Stomach (tissue), 9 donors: ENCODE data around the gene RAX2. TPM values are rescaled to one million over a fixed set of nuclear protein-coding genes. Genes with fewer than 3 reads are reported as not detected.

Experiments used
- DNase-seq, 2 donors: peaks; one replicate each; pipeline versions ENCODE4 v3.0.0 to v3.0.0-alpha.2; 2013 to 2019
- H3K27ac ChIP-seq, 5 donors: fragments of 200-600 bp in 4 of 5; sonication (generic) in 4 of 5; one replicate each; pipeline ENCODE4 v1.5.1; 2013 to 2019; ENCODE audit warnings: mild to moderate bottlenecking in 1 of 5, moderate library complexity in 1 of 5
- H3K27me3 ChIP-seq, 3 donors: fragments of 200-600 bp; sonication (generic); one replicate each; pipeline ENCODE4 v1.5.1; 2017 to 2019; ENCODE audit warnings: mixed run types in 1 of 3
- H3K36me3 ChIP-seq, 4 donors: fragments of 200-600 bp; sonication (generic); 1 replicate in 3 of 4; 2 replicates in 1 of 4; pipeline ENCODE4 v1.5.1; 2016 to 2019
- H3K4me1 ChIP-seq, 4 donors: fragments of 200-600 bp; sonication (generic); one replicate each; pipeline ENCODE4 v1.5.1; 2016 to 2019
- H3K4me3 ChIP-seq, 4 donors: fragments of 200-600 bp; sonication (generic) in 3 of 4; one replicate each; pipeline ENCODE4 v1.5.1; 2016 to 2019; ENCODE audit warnings: mild to moderate bottlenecking in 1 of 4
- H3K9me3 ChIP-seq, 4 donors: fragments of 200-600 bp; sonication (generic); one replicate each; pipeline ENCODE4 v1.5.1; 2016 to 2019
- EP300 ChIP-seq: sonication (generic); formaldehyde crosslinking; IDR thresholded peaks from one replicate; pipeline ENCODE4 v1.6.1; 2017; ENCODE audit warnings: antibody characterized with exemption
- POLR2A ChIP-seq, 4 donors: fragments of 450-650 bp; IDR thresholded peaks; one replicate each; pipeline ENCODE4 v1.6.1; 2016; ENCODE audit warnings: antibody characterized with exemption in 4 of 4, control low read depth in 2 of 4, mild to moderate bottlenecking in 1 of 4, moderate library complexity in 1 of 4
- POLR2AphosphoS5 ChIP-seq, 3 donors: sonication (generic); formaldehyde crosslinking; IDR thresholded peaks; one replicate each; pipeline ENCODE4 v1.6.1; 2016; ENCODE audit warnings: antibody characterized with exemption in 3 of 3
- WGBS, 5 donors: extraction: QIAGEN DNeasy Blood & Tissue Kit in 3 of 5; methylation state at CpG; one replicate each; pipeline versions ENCODE4 v1.1.5 to v1.1.7; 2013 to 2018; 5-methylcytosine and 5-hydroxymethylcytosine counted together
- intact Hi-C: fragments of 100-400 bp; cut with DNase I; formaldehyde crosslinking; loops from one replicate; pipeline ENCODE4 v1.15.1; 2023; ENCODE audit warnings: low total_unique reads
- polyA plus RNA-seq, 3 donors: library from polyadenylated mRNA; stranded (reverse); fragments of 200-250 nt; gene quantifications; one replicate each; pipeline ENCODE4 v1.2.3, GENCODE V29; 2013
- total RNA-seq, 5 donors: library from RNA; depleted of rRNA; stranded (reverse); fragments of >200 nt; gene quantifications; one replicate each; pipeline versions ENCODE4 v1.1.0 to v1.2.3, GENCODE V29; 2014 to 2016
- TF ChIP-seq, protein P1 (sequence below), 7 experiments: fragments of 450-650 bp in 4 of 7; fragments of 200-600 bp in 3 of 7; sonication (generic) in 3 of 7; IDR thresholded peaks; one replicate each; pipeline ENCODE4 v1.5.1; 2016 to 2019; ENCODE audit warnings: antibody characterized with exemption in 7 of 7, control low read depth in 2 of 7, mild to moderate bottlenecking in 1 of 7
- donor health status: healthy with polysubstance abuse.
- donor health status: Bipolar disorder and iron deficiency.
- donor health status: healthy.

Gene RAX2
- total and polyA plus RNA-seq, 8 donors = not detected

DNA sequence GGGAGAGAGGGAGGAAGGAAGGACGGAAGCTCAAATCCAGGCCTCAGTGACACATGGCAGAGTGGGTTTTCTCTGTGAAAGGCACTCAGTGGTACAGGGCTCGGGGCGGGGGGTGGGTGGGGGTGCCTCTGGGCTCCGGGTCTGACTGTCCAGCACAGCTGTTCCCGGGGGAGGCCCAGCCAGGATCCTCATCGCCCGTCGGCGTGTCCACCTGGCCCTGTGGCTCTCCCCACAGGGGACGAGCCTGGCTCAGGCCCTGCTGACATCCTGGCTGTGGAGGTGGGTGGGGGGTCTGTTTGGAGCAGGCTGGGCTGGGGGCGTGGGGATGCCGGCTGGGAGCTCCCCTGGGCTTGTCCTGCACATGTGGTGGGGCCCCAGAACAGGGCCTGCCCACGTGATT is 32.4 kb upstream of the RAX2 start:
- no peak for TF ChIP-seq EP300
- TF ChIP-seq, protein P1, sequence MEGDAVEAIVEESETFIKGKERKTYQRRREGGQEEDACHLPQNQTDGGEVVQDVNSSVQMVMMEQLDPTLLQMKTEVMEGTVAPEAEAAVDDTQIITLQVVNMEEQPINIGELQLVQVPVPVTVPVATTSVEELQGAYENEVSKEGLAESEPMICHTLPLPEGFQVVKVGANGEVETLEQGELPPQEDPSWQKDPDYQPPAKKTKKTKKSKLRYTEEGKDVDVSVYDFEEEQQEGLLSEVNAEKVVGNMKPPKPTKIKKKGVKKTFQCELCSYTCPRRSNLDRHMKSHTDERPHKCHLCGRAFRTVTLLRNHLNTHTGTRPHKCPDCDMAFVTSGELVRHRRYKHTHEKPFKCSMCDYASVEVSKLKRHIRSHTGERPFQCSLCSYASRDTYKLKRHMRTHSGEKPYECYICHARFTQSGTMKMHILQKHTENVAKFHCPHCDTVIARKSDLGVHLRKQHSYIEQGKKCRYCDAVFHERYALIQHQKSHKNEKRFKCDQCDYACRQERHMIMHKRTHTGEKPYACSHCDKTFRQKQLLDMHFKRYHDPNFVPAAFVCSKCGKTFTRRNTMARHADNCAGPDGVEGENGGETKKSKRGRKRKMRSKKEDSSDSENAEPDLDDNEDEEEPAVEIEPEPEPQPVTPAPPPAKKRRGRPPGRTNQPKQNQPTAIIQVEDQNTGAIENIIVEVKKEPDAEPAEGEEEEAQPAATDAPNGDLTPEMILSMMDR (IDR thresholded peaks at IDR 0.05) = no peak
- no peak for TF ChIP-seq POLR2AphosphoS5 (IDR thresholded peaks at IDR 0.05)
- Histone ChIP-seq H3K27ac (no peak overlapping the region), H3K4me1 (peaks cover 7 to 13% (median 10%) of the 10 kb centered on the region in 4 donors), H3K4me3 (no peak overlapping the region), H3K27me3 (peaks cover 0 to 54% (median 40%) of the 10 kb centered on the region in 3 donors), H3K9me3 (no peaks in the 10 kb centered on the region), H3K36me3 (no peaks in the 10 kb centered on the region)
- DNase-seq = no peak
- 56 to 82% (median 78%) methylated on average over 3 to 13 of the region's 13 CpGs for whole genome bisulfite sequencing, 5 donors
- intact Hi-C loops = no loop called here

DNA sequence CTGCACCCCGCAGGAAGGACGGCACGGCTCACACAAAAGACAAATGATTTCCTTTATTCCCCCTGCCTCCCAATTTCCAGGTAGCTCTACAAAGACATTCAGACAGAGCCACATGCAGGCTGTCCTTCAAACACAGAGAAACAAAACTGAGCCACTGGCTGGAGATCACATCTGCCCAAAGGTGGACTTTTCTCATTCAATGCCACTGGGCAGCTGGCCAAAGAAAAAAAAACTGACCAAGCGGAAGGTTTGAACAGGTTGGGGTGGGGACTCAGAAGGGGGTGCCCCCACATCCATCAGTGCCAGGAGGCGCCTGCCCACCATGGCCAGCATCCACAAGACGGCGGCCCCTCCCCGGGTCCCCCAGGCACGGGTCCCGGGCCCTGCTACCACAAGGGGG is 32.0 kb upstream of the RAX2 start:
- no peaks in the 10 kb centered on the region for H3K9me3 ChIP-seq
- H3K36me3 ChIP-seq = no peaks in the 10 kb centered on the region
- intact Hi-C loops = no loop called here
- 44 to 74% (median 55%) methylated on average over 10 of the region's 10 CpGs for WGBS, 5 donors
- H3K4me1 ChIP-seq = peaks cover 7 to 13% (median 10%) of the 10 kb centered on the region in 4 donors
- peaks cover 0 to 58% (median 40%) of the 10 kb centered on the region in 3 donors for H3K27me3 ChIP-seq
- H3K4me3 ChIP-seq = no peak overlapping the region
- no peak for DNase-seq
- H3K27ac ChIP-seq = no peak overlapping the region
- no peak for TF ChIP-seq POLR2AphosphoS5 (IDR thresholded peaks at IDR 0.05)
- TF ChIP-seq EP300 = no peak
- TF ChIP-seq, protein P1 (IDR thresholded peaks at IDR 0.05) = no peak

DNA sequence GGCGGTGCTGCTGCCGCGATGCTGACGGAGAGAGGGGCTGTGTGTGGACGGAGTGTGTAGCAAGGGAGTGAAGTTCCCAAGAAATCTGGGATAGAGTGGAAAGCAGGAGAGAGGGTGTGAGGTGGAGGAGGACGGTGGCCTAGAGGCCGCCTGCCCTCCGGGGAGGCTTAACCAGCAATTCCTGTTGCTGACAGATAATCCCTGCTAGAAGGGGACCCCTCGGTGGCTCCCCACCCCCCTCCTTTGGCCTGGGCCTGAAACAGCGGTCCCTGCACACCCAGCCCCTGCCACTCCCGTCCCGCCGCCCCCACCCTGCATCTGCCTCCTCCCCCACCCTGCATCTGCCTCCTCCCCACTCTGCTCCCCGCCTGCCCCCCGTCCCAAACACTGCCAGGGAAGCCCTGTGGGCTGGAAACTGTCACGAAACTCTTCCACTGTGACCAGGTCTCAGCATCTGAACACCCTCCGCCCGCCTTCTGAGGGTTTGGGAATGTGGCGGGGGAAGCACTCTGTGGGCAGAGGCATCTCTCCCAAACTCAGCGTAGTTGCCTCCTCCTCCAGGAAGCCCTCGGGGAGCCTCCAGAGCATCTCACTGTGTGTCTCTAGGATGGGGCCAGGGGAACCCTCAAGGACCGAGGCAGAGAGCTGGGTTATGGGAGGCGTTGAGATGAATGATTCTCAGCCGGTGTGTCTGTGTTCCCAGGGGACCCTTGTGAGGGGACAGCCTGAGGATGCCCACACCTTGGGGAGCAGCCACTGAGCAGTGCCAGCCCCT is 31.3 kb upstream of the RAX2 start:
- H3K36me3 ChIP-seq = no peaks in the 10 kb centered on the region
- no peak overlapping the region for H3K4me3 ChIP-seq
- H3K9me3 ChIP-seq = no peaks in the 10 kb centered on the region
- H3K27ac ChIP-seq = no peak overlapping the region
- WGBS, 5 donors = 72 to 82% (median 79%) methylated on average over 14 to 24 of the region's 24 CpGs
- peaks cover 7 to 13% (median 10%) of the 10 kb centered on the region in 4 donors for H3K4me1 ChIP-seq
- no peak for DNase-seq
- TF ChIP-seq POLR2AphosphoS5 (IDR thresholded peaks at IDR 0.05) (no peak), POLR2A (IDR thresholded peaks at IDR 0.05) (no peak), EP300 (no peak)
- TF ChIP-seq, protein P1 (IDR thresholded peaks at IDR 0.05) = no peak
- peaks cover 0 to 65% (median 46%) of the 10 kb centered on the region in 3 donors for H3K27me3 ChIP-seq
- intact Hi-C loops = no loop called here

DNA sequence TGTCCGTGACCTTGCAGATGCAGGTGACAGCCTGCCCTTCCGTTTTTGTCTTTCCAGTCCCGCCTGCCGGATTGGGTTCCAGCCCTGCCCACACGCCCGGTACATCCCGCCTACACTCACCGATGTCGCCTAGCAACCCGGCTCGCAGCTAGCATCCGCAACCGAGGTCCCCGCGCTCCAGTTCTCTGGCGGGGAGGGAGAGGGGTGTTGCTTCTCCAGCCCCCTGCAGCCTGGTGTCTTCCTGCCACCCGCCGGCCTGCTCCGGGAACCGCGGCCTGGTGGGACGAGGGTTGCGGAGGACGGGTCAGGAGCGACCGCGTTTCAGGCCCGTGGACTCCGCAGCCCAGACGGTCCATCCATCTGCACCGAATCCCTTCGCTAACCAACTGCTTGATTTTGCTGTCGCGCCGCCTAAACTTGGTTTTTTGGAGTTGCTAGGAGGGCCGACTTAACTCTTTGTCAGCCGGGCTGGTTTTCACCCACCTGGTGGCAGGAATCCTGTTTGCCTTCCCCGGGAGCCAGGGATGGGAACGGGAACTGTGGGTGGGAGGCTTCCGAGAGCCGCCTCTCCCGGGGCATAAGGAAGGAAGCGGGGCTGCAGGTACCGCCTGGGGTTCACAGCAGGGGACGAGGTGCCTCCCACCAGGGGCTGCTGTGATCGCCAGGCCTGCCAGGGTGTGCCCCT is 29.5 kb upstream of the RAX2 start:
- intact Hi-C loops = no loop called here
- WGBS, 5 donors = 3 to 6% (median 5%) methylated on average over 36 to 46 of the region's 46 CpGs
- Histone ChIP-seq H3K4me3 (peak overlapping the region; percentile 12 to 25 (median 22)), H3K27ac (no peak overlapping the region), H3K9me3 (peaks cover 0 to 10% (median 7%) of the 10 kb centered on the region in 4 donors), H3K4me1 (peaks cover 7 to 13% (median 10%) of the 10 kb centered on the region in 4 donors), H3K27me3 (peaks cover 0 to 74% (median 47%) of the 10 kb centered on the region in 3 donors), H3K36me3 (no peaks in the 10 kb centered on the region)
- DNase-seq = peak; percentile 44 to 75
- TF ChIP-seq POLR2AphosphoS5 (IDR thresholded peaks at IDR 0.05) = no peak
- no peak for TF ChIP-seq POLR2A (IDR thresholded peaks at IDR 0.05)
- TF ChIP-seq, protein P1 (IDR thresholded peaks at IDR 0.05) = no peak
- TF ChIP-seq EP300 = no peak
